Choroid plexus epithelial cell (primary cell): ENCODE measurements around the gene PHF20.

Experiments
- DNase-seq: peaks from one replicate; pipeline ENCODE4 v3.0.0-alpha.2; 2010; ENCODE audit warnings: low read depth
- H3K4me3 ChIP-seq: 2 replicates; pipeline ENCODE4 v1.5.1; 2011; ENCODE audit warnings: low read depth, mild to moderate bottlenecking, control low read depth, low read length, moderate library complexity
- TF ChIP-seq, protein P1 (sequence below): conservative IDR thresholded peaks from 2 replicates; pipeline ENCODE4 v1.5.1; 2011; ENCODE audit warnings: low read depth, mild to moderate bottlenecking, control low read depth, inconsistent platforms, low read length, moderate library complexity

The PHF20 gene

DNA sequence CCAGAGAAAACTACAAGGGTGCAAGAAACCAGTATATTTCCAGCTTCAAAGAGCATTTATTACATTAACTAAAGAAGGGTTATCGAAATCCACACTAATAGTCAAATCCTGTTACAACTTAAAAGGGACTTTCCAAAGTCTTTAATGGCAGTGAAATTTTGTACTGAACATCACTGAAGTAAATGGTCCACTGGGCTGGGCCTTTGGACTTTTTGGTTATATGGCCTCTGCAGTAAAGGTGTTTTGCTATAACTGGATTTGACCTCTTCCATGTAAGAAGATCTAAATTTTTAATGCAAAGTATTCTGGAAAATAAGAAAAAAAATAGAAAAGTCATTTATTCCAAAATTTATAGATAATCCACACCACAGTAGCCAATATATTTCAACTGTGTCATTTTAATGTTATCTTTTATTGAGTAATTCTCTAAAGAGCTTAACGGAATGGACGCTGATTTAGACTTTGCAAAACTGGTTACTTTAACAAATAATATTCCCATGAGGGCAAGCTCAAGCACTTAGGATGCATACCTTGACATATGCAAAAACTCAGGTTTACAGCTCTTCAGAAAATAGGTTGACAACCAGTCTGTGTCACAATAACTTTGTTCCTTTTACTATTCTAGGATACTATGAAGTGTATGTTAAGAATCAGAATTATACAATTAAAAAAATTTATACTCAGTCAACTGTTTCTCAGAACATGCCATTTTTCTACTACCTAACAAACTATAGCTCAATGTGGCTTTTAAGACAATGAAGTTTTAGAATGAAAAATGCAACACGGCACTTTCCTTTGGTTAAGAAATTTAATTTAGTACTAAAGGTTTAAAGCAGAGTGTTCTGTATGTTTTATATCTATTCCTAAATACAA is 36.8 kb upstream of the PHF20 start:
- TF ChIP-seq, protein P1, sequence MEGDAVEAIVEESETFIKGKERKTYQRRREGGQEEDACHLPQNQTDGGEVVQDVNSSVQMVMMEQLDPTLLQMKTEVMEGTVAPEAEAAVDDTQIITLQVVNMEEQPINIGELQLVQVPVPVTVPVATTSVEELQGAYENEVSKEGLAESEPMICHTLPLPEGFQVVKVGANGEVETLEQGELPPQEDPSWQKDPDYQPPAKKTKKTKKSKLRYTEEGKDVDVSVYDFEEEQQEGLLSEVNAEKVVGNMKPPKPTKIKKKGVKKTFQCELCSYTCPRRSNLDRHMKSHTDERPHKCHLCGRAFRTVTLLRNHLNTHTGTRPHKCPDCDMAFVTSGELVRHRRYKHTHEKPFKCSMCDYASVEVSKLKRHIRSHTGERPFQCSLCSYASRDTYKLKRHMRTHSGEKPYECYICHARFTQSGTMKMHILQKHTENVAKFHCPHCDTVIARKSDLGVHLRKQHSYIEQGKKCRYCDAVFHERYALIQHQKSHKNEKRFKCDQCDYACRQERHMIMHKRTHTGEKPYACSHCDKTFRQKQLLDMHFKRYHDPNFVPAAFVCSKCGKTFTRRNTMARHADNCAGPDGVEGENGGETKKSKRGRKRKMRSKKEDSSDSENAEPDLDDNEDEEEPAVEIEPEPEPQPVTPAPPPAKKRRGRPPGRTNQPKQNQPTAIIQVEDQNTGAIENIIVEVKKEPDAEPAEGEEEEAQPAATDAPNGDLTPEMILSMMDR: no peak
- H3K4me3 ChIP-seq: no peak overlapping the region
- DNase-seq: no peak

DNA sequence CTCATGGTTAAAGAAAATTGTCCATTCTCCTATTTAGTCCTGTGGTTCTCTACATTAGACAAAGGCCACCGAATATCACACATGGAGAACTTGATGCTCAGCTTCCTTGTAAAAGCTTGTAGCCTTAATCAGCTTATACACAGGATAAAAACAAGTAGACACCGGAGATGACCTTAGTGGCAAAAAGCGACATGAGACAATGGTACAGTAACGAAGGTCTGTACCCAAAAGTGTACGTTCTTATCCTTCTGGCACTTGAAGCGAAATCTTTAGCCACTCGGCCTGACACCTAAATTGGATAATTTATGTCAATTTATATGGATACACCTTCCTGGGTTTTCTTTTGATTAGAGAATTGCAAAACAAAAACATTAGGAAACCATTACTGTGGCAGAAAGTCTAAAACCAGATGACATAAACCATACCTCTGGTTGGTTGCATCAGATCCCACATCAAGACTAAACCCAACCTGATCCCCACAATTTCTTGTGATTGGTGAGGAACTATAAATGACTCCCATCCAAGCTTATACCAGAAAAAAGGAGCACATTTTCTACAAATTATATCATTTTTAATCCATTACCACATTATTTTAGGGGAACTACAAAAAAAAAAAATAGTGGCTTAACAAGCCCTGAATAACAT is 35.9 kb upstream of the PHF20 start:
- no peak for DNase-seq
- H3K4me3 ChIP-seq: no peak overlapping the region
- TF ChIP-seq, protein P1: no peak

DNA sequence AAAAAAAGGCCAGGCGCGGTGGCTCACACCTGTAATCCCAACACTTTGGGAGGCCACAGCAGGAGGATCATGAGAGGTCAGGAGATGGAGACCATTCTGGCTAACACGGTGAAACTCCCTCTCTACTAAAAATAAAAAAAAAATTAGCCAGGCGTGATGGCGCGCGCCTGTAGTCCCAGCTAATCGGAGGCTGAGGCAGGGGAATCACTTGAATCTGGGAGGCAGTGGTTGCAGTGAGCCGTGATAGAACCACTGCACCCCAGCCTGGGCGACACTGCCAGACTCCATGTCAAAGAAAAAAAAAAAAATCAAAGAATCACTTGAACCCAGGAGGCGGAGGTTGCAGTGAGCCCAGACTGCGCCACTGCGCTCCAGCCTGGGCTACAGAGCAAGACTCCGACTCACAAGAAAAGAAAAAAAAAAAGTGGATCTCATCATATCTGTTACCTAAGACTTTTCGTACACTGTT is 33.9 kb upstream of the PHF20 start:
- TF ChIP-seq, protein P1: no peak
- H3K4me3 ChIP-seq: no peak overlapping the region
- no peak for DNase-seq

DNA sequence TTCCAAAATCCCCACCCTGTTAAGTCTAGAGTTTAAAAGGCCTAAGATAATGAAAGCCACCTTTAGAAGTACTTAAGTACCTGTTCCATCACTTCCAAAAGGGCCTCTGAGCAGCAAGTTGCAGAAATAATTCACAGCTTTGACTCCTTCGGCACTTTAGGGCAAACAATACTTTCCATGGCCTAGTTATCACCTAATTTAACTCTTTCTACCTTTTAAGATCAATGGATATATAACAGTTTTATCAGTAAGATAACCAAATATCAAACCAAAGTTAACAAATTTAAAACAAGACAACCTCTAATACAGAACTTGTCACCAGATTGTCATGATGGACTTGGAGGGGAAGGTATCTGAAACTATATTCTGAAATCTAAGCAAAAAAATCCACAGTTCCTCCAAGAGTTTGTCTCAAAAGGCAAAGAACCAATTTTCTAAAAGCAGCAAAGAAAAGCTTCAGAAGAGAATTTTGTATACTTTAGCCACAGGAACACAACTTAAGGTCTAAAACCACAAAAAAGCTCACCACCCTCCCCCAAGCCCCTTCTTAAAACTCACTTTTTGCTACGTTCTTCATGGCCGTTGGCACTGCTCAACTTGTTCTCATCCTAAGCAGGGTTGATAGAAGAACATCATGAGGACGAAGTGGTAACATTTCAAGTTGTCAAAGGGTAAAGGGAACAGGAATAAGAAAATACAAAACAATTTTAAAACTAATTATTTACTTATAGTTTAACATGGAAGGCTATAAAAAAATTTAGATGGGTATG is 33.2 kb upstream of the PHF20 start:
- TF ChIP-seq, protein P1: no peak
- peak overlapping the region; percentile 16 for H3K4me3 ChIP-seq
- DNase-seq: no peak

DNA sequence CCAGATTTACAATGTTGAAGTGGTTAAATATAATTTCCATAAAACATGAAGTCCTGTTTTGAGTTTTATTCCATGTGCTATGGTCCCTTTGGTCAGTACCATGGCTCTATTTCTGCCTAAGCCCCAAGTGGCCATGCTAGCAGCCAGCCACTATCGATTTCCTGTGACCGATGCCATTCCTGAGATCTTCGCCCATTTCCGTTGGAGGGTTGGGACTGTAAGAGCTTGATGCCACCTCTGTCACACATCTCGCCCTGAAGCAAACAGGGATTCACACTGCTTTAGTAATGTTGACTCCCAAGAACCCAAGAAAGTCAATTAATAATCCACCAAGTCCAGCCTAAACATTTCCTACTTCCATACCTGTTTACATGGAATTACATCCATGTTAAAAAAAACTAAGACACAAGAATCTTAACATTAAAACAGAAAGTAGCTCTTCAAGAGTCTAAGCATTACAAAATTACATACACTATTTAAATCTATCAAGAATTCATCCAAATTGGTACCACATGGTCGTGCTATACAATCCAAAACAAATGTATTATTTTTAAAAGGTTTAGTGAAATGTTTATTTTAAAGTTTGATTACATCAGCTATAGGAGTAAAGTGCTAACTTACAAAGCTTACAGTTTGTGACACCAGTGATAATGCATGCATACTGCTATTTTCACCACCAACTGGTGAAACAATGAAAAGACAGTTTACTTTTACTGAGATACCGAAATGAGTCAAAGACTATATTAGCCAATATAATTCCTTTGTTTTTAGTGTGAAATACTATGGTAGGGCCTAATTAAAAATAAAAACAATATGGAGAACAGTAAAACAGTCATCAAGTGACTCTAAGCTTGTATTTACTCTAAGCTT is 32.3 kb upstream of the PHF20 start:
- DNase-seq: peak; percentile 65

More for the DNA sequence above, 32.3 kb upstream of the PHF20 start:
- H3K4me3 ChIP-seq: peak overlapping the region; percentile 87
- TF ChIP-seq, protein P1: peak; percentile 44
